ENCODE results near the gene HNMT.

- TF ChIP-seq EZH2 (IDR thresholded peaks at IDR 0.05) (no peak), POLR2AphosphoS5 (IDR thresholded peaks at IDR 0.05; ENCODE audit: borderline replicate concordance, low read depth, low read length) (no peak), FOXP2 (optimal IDR thresholded peaks at IDR 0.05; ENCODE audit: control extremely low read depth, extremely low read length, insufficient read depth) (no peak)
These were observed 9.0 kb downstream of the HNMT start for GRCh38 chr2:137973280-137973679.
